Heart left ventricle (tissue), 13 donors: ENCODE data around the gene FOCAD.

Experiments
- CTCF ChIP-seq, 12 donors: fragments of 200-600 bp; sonication (generic) in 4 of 12; IDR thresholded peaks; one replicate each; pipeline versions ENCODE4 v1.5.0 to v1.8.0; 2018 to 2022; ENCODE audit warnings: antibody characterized with exemption in 12 of 12, mild to moderate bottlenecking in 5 of 12
- POLR2A ChIP-seq, 2 donors: fragments of 450-650 bp; IDR thresholded peaks; one replicate each; pipeline ENCODE4 v1.6.1; 2017; ENCODE audit warnings: antibody characterized with exemption in 2 of 2, mild to moderate bottlenecking in 2 of 2, moderate library complexity in 2 of 2
- donor health status: ischemic (EF 13 %, LVEDD 7.1; RV severe dilation, severe dysfunction).
- donor health status: DM: no; HTN: yes; CAD: no.
- donor health status: DM: no; HTN: no; CAD: no.
- donor health status: ischemic (EF 25% LVEDD 6.9; RV normal size, moderate dysfunction).
- donor health status: ischemic (EF 25% LVEDD 5.7; RV mildly dilated, moderate dysfunction).
- donor health status: ischemic (EF 35%, LVEDD 5.7; RV mildly dilated, moderate dysfunction).
- donor health status: nonischemic (EF 11% LVEDD 7.7; RV severe dilation, severe dysfunction).
- donor health status: DM: yes; HTN: yes; CAD: no.
- donor health status: PGD.
- donor health status: ischemic (EF 29% LVEDD 5.4; RV normal size, mild dysfunction).
- donor health status: nonischemic (EF 23%, LVEDD 6.1; RV moderate dilation, normal function).

- TF ChIP-seq CTCF (IDR thresholded peaks at IDR 0.05) (no peak), POLR2A (IDR thresholded peaks at IDR 0.05) (no peak)
These were observed 12.4 kb upstream of the FOCAD start for GRCh38 chr9:20671635-20672034.
